22Rv1 (cell line): Measurements from ENCODE around the gene ZFP64.

Source experiments
- ZFX ChIP-seq: fragments of 450-650 bp; IDR thresholded peaks from 2 replicates; pipeline ENCODE4 v1.6.1; 2017; ENCODE audit warnings: antibody characterized with exemption, borderline replicate concordance
- TF ChIP-seq, protein P1 (sequence below): fragments of 450-650 bp; IDR thresholded peaks from 2 replicates; pipeline ENCODE4 v1.5.1; 2017; ENCODE audit warnings: mild to moderate bottlenecking

DNA sequence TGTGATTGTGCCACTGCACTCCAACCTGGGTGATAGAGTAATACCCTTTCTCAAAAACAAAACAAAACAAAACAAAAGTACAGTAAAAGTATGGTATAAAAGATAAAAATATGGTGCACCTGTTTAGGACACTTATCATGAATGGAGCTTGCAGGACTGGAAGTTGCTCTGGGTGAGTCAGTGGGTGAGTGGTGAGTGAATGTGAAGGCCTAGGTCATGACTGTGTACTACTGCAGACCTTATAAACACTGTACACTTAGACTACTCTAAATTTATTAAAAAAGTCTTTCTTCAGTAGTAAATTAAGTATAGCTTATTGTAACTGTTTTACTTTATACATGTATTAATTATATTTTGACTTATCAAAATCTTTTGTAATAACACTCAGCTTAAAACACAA lies 46.0 kb downstream of the ZFP64 start:
- TF ChIP-seq, protein P1, sequence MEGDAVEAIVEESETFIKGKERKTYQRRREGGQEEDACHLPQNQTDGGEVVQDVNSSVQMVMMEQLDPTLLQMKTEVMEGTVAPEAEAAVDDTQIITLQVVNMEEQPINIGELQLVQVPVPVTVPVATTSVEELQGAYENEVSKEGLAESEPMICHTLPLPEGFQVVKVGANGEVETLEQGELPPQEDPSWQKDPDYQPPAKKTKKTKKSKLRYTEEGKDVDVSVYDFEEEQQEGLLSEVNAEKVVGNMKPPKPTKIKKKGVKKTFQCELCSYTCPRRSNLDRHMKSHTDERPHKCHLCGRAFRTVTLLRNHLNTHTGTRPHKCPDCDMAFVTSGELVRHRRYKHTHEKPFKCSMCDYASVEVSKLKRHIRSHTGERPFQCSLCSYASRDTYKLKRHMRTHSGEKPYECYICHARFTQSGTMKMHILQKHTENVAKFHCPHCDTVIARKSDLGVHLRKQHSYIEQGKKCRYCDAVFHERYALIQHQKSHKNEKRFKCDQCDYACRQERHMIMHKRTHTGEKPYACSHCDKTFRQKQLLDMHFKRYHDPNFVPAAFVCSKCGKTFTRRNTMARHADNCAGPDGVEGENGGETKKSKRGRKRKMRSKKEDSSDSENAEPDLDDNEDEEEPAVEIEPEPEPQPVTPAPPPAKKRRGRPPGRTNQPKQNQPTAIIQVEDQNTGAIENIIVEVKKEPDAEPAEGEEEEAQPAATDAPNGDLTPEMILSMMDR = no peak
- TF ChIP-seq ZFX = no peak
